HepG2 (cell line): ENCODE measurements around the gene SCGB2B2. TPM values are rescaled to one million over a fixed set of nuclear protein-coding genes. Genes with fewer than 3 reads are reported as not detected.
A peak's percentile ranks its signal among the peaks of the same experiment; 100 is the strongest.

ENCODE experiments used
- ARNT2 ChIP-seq: sonication (generic); formaldehyde crosslinking; IDR thresholded peaks from 2 replicates; pipeline ENCODE4 v1.8.0; 2022; ENCODE audit warnings: mild to moderate bottlenecking, low read depth, missing genetic modification reagents, moderate library complexity
- ATAD3A ChIP-seq: sonication (generic); formaldehyde crosslinking; IDR thresholded peaks from 2 replicates; pipeline ENCODE4 v1.4.0; 2020; ENCODE audit warnings: missing genetic modification reagents
- DMAP1 ChIP-seq: IDR thresholded peaks from 2 replicates; pipeline ENCODE4 v1.6.1; 2016
- HNF4A ChIP-seq: sonication (generic); formaldehyde crosslinking; IDR thresholded peaks from 2 replicates; pipeline ENCODE4 v1.4.0; 2020; ENCODE audit warnings: missing genetic modification reagents
- MTA3 ChIP-seq: sonication (generic); formaldehyde crosslinking; IDR thresholded peaks from 2 replicates; pipeline ENCODE4 v1.4.0; 2020; ENCODE audit warnings: missing genetic modification reagents
- MXI1 ChIP-seq: IDR thresholded peaks from 3 replicates; pipeline ENCODE4 v1.6.1; 2012; ENCODE audit warnings: low read depth, low read length, inconsistent platforms, borderline replicate concordance
- NR2F1 ChIP-seq, 2 experiments: fragments of 450-650 bp in 1 of 2; formaldehyde crosslinking in 1 of 2; IDR thresholded peaks; 2 replicates each; pipeline versions ENCODE4 v1.5.0 to v1.6.1; 2016 to 2020; ENCODE audit warnings: mild to moderate bottlenecking in 1 of 2, missing compliant biosample characterization in 1 of 2, missing genetic modification reagents in 1 of 2, moderate library complexity in 1 of 2
- REXO4 ChIP-seq: sonication (generic); formaldehyde crosslinking; IDR thresholded peaks from 2 replicates; pipeline ENCODE4 v1.8.0; 2022; ENCODE audit warnings: missing genetic modification reagents, mild to moderate bottlenecking, borderline replicate concordance
- SP140L ChIP-seq: sonication (generic); formaldehyde crosslinking; IDR thresholded peaks from 2 replicates; pipeline ENCODE4 v1.4.0; 2020; ENCODE audit warnings: missing genetic modification reagents, borderline replicate concordance
- SRSF1 ChIP-seq: fragments of 200-400 bp; formaldehyde crosslinking; optimal IDR thresholded peaks from 2 replicates; pipeline ENCODE3; 2017; ENCODE audit warnings: mild to moderate bottlenecking, low read depth, low read length, moderate library complexity
- ZNF274 ChIP-seq: sonication (generic); formaldehyde crosslinking; IDR thresholded peaks from 2 replicates; pipeline ENCODE4 v1.5.1; 2020; ENCODE audit warnings: mild to moderate bottlenecking, missing genetic modification reagents
- ZNF543 ChIP-seq: sonication (generic); formaldehyde crosslinking; IDR thresholded peaks from 2 replicates; pipeline ENCODE4 v1.4.0; 2020; ENCODE audit warnings: mild to moderate bottlenecking, missing genetic modification reagents
- ZNF552 ChIP-seq: sonication (generic); formaldehyde crosslinking; IDR thresholded peaks from 2 replicates; pipeline ENCODE4 v1.9.0; 2022; ENCODE audit warnings: missing genetic modification reagents, mild to moderate bottlenecking, borderline replicate concordance
- ZNF782 ChIP-seq: sonication (generic); formaldehyde crosslinking; IDR thresholded peaks from 2 replicates; pipeline ENCODE4 v1.4.0; 2020; ENCODE audit warnings: missing genetic modification reagents, mild to moderate bottlenecking, borderline replicate concordance
- ZNF792 ChIP-seq: IDR thresholded peaks from 2 replicates; pipeline ENCODE4 v1.6.1; 2016
- polyA plus RNA-seq, 8 experiments: library from polyadenylated mRNA; depleted of rRNA in 3 of 8; stranded (reverse) in 7 of 8; unstranded in 1 of 8; fragments of >200 nt; fragmentation: Illumina TruSeq in 4 of 8; extraction: Trizol in 4 of 8; gene quantifications; 2 replicates each; pipeline versions ENCODE4 v1.2.1 to v1.2.3, GENCODE V29; 2011 to 2016; ENCODE audit warnings: low read depth in 4 of 8, missing spikeins in 1 of 8, mixed read lengths in 1 of 8; ENCODE audit not compliant: insufficient read depth in 1 of 8
- total RNA-seq, 5 experiments: library from RNA; depleted of rRNA; stranded (reverse); fragments of >200 nt; fragmentation: Illumina TruSeq; extraction: Trizol; gene quantifications; 2 replicates each; pipeline ENCODE4 v1.2.3, GENCODE V29; 2016; ENCODE audit warnings: low read depth in 1 of 5
- TF ChIP-seq, protein P1 (sequence below): fragments of 450-650 bp; IDR thresholded peaks from 2 replicates; pipeline ENCODE4 v1.6.1; 2017
- TF ChIP-seq, protein P2 (sequence below): sonication (generic); formaldehyde crosslinking; IDR thresholded peaks from 2 replicates; pipeline ENCODE4 v1.4.0; 2020; ENCODE audit warnings: mild to moderate bottlenecking, missing genetic modification reagents
- TF ChIP-seq, protein P3 (sequence below): sonication (generic); formaldehyde crosslinking; IDR thresholded peaks from 2 replicates; pipeline ENCODE4 v1.4.0; 2020; ENCODE audit warnings: missing genetic modification reagents
- TF ChIP-seq, protein P4 (sequence below): sonication (generic); formaldehyde crosslinking; IDR thresholded peaks from 2 replicates; pipeline ENCODE4 v1.4.0; 2020; ENCODE audit warnings: missing genetic modification reagents
- TF ChIP-seq, protein P5 (sequence below): IDR thresholded peaks from 2 replicates; pipeline ENCODE4 v1.6.1; 2016; ENCODE audit warnings: low read depth
- TF ChIP-seq, protein P6 (sequence below): sonication (generic); formaldehyde crosslinking; IDR thresholded peaks from 2 replicates; pipeline ENCODE4 v1.5.0; 2020; ENCODE audit warnings: missing genetic modification reagents
- TF ChIP-seq, protein P7 (sequence below): sonication (generic); formaldehyde crosslinking; IDR thresholded peaks from 2 replicates; pipeline ENCODE4 v1.5.1; 2020; ENCODE audit warnings: missing genetic modification reagents, mild to moderate bottlenecking, borderline replicate concordance

The SCGB2B2 gene
- total and polyA plus RNA-seq, 2 of the 13 experiments (the other 11 are each of a cell fraction or from before 2014, with no cell fraction given), result 0.03 TPM; not detected in 1

DNA sequence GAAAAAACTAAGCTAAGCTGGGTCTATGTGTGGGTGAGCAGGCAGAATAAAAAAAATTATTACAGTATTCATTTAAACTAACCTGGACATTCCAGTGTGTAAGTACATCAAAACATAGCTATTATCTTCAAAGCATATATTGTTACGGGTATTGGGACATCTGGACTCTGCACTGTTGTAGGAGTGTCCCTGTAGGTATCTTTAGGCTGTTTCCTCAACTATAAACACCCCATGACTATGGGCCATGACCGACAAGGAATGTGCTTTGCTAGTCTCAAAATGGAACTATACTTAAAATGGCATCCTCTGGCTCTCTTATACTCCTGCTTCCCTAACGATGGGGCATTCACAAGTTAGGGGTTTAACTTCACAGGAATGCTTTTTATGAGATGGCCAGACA is 3.4 kb downstream of the SCGB2B2 start (continued):
- TF ChIP-seq, protein P1, sequence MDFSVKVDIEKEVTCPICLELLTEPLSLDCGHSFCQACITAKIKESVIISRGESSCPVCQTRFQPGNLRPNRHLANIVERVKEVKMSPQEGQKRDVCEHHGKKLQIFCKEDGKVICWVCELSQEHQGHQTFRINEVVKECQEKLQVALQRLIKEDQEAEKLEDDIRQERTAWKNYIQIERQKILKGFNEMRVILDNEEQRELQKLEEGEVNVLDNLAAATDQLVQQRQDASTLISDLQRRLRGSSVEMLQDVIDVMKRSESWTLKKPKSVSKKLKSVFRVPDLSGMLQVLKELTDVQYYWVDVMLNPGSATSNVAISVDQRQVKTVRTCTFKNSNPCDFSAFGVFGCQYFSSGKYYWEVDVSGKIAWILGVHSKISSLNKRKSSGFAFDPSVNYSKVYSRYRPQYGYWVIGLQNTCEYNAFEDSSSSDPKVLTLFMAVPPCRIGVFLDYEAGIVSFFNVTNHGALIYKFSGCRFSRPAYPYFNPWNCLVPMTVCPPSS, result no peak
- TF ChIP-seq SRSF1, result no peak
- TF ChIP-seq, protein P2, sequence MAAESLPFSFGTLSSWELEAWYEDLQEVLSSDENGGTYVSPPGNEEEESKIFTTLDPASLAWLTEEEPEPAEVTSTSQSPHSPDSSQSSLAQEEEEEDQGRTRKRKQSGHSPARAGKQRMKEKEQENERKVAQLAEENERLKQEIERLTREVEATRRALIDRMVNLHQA (CRISPR knock-in tag), result no peak
- TF ChIP-seq ZNF274, result no peak
- TF ChIP-seq ARNT2 (CRISPR knock-in tag), result no peak
- no peak for TF ChIP-seq ZNF552 (CRISPR knock-in tag)
- TF ChIP-seq NR2F1 (CRISPR knock-in tag; IDR thresholded peaks at IDR 0.05), result no peak
- TF ChIP-seq, protein P3, sequence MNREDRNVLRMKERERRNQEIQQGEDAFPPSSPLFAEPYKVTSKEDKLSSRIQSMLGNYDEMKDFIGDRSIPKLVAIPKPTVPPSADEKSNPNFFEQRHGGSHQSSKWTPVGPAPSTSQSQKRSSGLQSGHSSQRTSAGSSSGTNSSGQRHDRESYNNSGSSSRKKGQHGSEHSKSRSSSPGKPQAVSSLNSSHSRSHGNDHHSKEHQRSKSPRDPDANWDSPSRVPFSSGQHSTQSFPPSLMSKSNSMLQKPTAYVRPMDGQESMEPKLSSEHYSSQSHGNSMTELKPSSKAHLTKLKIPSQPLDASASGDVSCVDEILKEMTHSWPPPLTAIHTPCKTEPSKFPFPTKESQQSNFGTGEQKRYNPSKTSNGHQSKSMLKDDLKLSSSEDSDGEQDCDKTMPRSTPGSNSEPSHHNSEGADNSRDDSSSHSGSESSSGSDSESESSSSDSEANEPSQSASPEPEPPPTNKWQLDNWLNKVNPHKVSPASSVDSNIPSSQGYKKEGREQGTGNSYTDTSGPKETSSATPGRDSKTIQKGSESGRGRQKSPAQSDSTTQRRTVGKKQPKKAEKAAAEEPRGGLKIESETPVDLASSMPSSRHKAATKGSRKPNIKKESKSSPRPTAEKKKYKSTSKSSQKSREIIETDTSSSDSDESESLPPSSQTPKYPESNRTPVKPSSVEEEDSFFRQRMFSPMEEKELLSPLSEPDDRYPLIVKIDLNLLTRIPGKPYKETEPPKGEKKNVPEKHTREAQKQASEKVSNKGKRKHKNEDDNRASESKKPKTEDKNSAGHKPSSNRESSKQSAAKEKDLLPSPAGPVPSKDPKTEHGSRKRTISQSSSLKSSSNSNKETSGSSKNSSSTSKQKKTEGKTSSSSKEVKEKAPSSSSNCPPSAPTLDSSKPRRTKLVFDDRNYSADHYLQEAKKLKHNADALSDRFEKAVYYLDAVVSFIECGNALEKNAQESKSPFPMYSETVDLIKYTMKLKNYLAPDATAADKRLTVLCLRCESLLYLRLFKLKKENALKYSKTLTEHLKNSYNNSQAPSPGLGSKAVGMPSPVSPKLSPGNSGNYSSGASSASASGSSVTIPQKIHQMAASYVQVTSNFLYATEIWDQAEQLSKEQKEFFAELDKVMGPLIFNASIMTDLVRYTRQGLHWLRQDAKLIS, result no peak
- TF ChIP-seq, protein P4, sequence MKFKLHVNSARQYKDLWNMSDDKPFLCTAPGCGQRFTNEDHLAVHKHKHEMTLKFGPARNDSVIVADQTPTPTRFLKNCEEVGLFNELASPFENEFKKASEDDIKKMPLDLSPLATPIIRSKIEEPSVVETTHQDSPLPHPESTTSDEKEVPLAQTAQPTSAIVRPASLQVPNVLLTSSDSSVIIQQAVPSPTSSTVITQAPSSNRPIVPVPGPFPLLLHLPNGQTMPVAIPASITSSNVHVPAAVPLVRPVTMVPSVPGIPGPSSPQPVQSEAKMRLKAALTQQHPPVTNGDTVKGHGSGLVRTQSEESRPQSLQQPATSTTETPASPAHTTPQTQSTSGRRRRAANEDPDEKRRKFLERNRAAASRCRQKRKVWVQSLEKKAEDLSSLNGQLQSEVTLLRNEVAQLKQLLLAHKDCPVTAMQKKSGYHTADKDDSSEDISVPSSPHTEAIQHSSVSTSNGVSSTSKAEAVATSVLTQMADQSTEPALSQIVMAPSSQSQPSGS (CRISPR knock-in tag), result peak; percentile 50; the same call in 1 of the 2 replicates
- no peak for TF ChIP-seq MXI1
- TF ChIP-seq ATAD3A (CRISPR knock-in tag), result no peak
- no peak for TF ChIP-seq MTA3 (CRISPR knock-in tag)
- peak; percentile 96 for TF ChIP-seq HNF4A
- TF ChIP-seq, protein P5, sequence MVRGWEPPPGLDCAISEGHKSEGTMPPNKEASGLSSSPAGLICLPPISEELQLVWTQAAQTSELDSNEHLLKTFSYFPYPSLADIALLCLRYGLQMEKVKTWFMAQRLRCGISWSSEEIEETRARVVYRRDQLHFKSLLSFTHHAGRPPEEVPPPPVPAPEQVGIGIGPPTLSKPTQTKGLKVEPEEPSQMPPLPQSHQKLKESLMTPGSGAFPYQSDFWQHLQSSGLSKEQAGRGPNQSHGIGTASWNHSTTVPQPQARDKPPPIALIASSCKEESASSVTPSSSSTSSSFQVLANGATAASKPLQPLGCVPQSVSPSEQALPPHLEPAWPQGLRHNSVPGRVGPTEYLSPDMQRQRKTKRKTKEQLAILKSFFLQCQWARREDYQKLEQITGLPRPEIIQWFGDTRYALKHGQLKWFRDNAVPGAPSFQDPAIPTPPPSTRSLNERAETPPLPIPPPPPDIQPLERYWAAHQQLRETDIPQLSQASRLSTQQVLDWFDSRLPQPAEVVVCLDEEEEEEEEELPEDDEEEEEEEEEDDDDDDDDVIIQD (CRISPR knock-in tag), result peak; percentile 83; the same call in 1 of the 2 replicates
- TF ChIP-seq ZNF543 (CRISPR knock-in tag), result no peak
- TF ChIP-seq REXO4, result no peak
- TF ChIP-seq ZNF782 (CRISPR knock-in tag), result no peak
- 0 out of 2 replicates have a peak, but pooled peaks have one; percentile 25 for TF ChIP-seq DMAP1 (CRISPR knock-in tag)
- peak; percentile 64; the same call in 1 of the 2 replicates for TF ChIP-seq ZNF792 (CRISPR knock-in tag)
- TF ChIP-seq SP140L, result no peak
- TF ChIP-seq, protein P6, sequence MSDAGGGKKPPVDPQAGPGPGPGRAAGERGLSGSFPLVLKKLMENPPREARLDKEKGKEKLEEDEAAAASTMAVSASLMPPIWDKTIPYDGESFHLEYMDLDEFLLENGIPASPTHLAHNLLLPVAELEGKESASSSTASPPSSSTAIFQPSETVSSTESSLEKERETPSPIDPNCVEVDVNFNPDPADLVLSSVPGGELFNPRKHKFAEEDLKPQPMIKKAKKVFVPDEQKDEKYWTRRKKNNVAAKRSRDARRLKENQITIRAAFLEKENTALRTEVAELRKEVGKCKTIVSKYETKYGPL (CRISPR knock-in tag), result no peak
- TF ChIP-seq, protein P7, sequence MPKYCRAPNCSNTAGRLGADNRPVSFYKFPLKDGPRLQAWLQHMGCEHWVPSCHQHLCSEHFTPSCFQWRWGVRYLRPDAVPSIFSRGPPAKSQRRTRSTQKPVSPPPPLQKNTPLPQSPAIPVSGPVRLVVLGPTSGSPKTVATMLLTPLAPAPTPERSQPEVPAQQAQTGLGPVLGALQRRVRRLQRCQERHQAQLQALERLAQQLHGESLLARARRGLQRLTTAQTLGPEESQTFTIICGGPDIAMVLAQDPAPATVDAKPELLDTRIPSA (CRISPR knock-in tag), result no peak
